ENCODE results near the gene MYL7. TPM values are rescaled to one million over a fixed set of nuclear protein-coding genes. Genes with fewer than 3 reads are reported as not detected.
A peak's percentile ranks its signal among the peaks of the same experiment; 100 is the strongest.

MYL7 gene
- total and polyA plus RNA-seq, 8 donors = 0.82 to 5.5 (median 1.2) TPM; not detected in 2

- Histone ChIP-seq H3K9me3 (no peaks in the 10 kb centered on the region), H3K27ac (no peak overlapping the region), H3K27me3 (peaks cover 0 to 4% of the 10 kb centered on the region in 2 donors), H3K4me3 (no peak overlapping the region), H3K4me1 (no peaks in the 10 kb centered on the region), H3K36me3 (peaks cover 0 to 76% of the 10 kb centered on the region in 2 donors)
- intact Hi-C loops (cut with DNase I) = no loop called here
- DNase-seq (peak in 1 of 4 donors; percentile 47), ATAC-seq (no peak)
- no peak for TF ChIP-seq CTCF (IDR thresholded peaks at IDR 0.05)
Measured at GRCh38 chr7:44110719-44111635, 30.2 kb downstream of the MYL7 start.

- Histone ChIP-seq H3K27me3 (peaks cover 0 to 14% of the 10 kb centered on the region in 2 donors), H3K27ac (no peak overlapping the region), H3K9me3 (no peaks in the 10 kb centered on the region), H3K4me3 (no peak overlapping the region), H3K36me3 (peaks cover 0 to 66% of the 10 kb centered on the region in 2 donors), H3K4me1 (peaks cover 0 to 2% of the 10 kb centered on the region in 2 donors)
- DNase-seq (peak in 1 of 4 donors; percentile 52), ATAC-seq (no peak)
- TF ChIP-seq CTCF (IDR thresholded peaks at IDR 0.05) = no peak
- intact Hi-C loops (cut with DNase I) = no loop called here
Measured at GRCh38 chr7:44109991-44110390, 31.1 kb downstream of the MYL7 start.

GRCh38 chr7:44108768-44109750 is 32.1 kb downstream of the MYL7 start:
- no peak for TF ChIP-seq CTCF (IDR thresholded peaks at IDR 0.05)
- no peak overlapping the region for H3K27ac ChIP-seq
- H3K36me3 ChIP-seq = peaks cover 0 to 57% of the 10 kb centered on the region in 2 donors
- H3K4me1 ChIP-seq = peaks cover 0 to 7% of the 10 kb centered on the region in 2 donors
- ATAC-seq (no peak), DNase-seq (peak in 1 of 4 donors; percentile 67)
- intact Hi-C loops (cut with DNase I) = no loop called here
- no peak overlapping the region for H3K4me3 ChIP-seq
- peaks cover 0 to 23% of the 10 kb centered on the region in 2 donors for H3K27me3 ChIP-seq
- H3K9me3 ChIP-seq = no peaks in the 10 kb centered on the region

- Histone ChIP-seq H3K9me3 (no peaks in the 10 kb centered on the region), H3K4me1 (peaks cover 0 to 7% of the 10 kb centered on the region in 2 donors), H3K27ac (no peak overlapping the region), H3K4me3 (no peak overlapping the region), H3K27me3 (peaks cover 0 to 32% of the 10 kb centered on the region in 2 donors), H3K36me3 (peaks cover 0 to 51% of the 10 kb centered on the region in 2 donors)
- DNase-seq (no peak), ATAC-seq (no peak)
- TF ChIP-seq CTCF (IDR thresholded peaks at IDR 0.05) = no peak
- intact Hi-C loops (cut with DNase I) = no loop called here
Measured at GRCh38 chr7:44107961-44108767, 33.0 kb downstream of the MYL7 start.
